Astrocyte (in vitro differentiated cells and primary cell): ENCODE measurements around the gene ALPG. TPM values are rescaled to one million over a fixed set of nuclear protein-coding genes. Genes with fewer than 3 reads are reported as not detected.

Source experiments
- DNase-seq: peaks from one replicate; pipeline ENCODE4 v3.0.0-alpha.2; 2010; ENCODE audit warnings: low read depth
- FAIRE-seq: peaks from 2 replicates; lab custom pipeline; 2011; peaks lifted over from hg19 to GRCh38; lab: Jason Lieb, UNC
- H2AFZ ChIP-seq: 2 replicates; pipeline ENCODE4 v1.6.0; 2012; ENCODE audit warnings: low read depth, low read length, inconsistent platforms
- H3K27ac ChIP-seq: 2 replicates; pipeline ENCODE4 v1.5.1; 2011; ENCODE audit warnings: low read depth, low read length, inconsistent platforms
- H3K27me3 ChIP-seq: 2 replicates; pipeline ENCODE4 v1.6.0; 2011; ENCODE audit warnings: low read length, inconsistent platforms; ENCODE audit not compliant: insufficient read depth
- H3K36me3 ChIP-seq: 2 replicates; pipeline ENCODE4 v1.5.1; 2011; ENCODE audit warnings: low read length, inconsistent platforms; ENCODE audit not compliant: insufficient read depth
- H3K4me1 ChIP-seq: 2 replicates; pipeline ENCODE4 v1.5.1; 2011; ENCODE audit warnings: low read length, inconsistent platforms; ENCODE audit not compliant: insufficient read depth
- H3K4me2 ChIP-seq: 2 replicates; pipeline ENCODE4 v1.6.0; 2012; ENCODE audit warnings: low read length, inconsistent platforms
- H3K4me3 ChIP-seq: 2 replicates; pipeline ENCODE4 v1.5.1; 2011; ENCODE audit warnings: low read depth, mild to moderate bottlenecking, low read length, inconsistent platforms; ENCODE audit not compliant: insufficient read depth
- H3K79me2 ChIP-seq: 2 replicates; pipeline ENCODE4 v1.6.0; 2012; ENCODE audit warnings: mild to moderate bottlenecking, low read length, inconsistent platforms; ENCODE audit not compliant: insufficient read depth
- H3K9ac ChIP-seq: 2 replicates; pipeline ENCODE4 v1.6.0; 2012; ENCODE audit warnings: mild to moderate bottlenecking, low read length, inconsistent platforms
- H3K9me3 ChIP-seq: 2 replicates; pipeline ENCODE4 v1.5.1; 2012; ENCODE audit warnings: low read depth, mild to moderate bottlenecking, low read length, inconsistent platforms; ENCODE audit not compliant: insufficient read depth
- H4K20me1 ChIP-seq: 2 replicates; pipeline ENCODE4 v1.6.0; 2012; ENCODE audit warnings: low read length, inconsistent platforms; ENCODE audit not compliant: insufficient read depth
- H3K27ac Mint-ChIP-seq: one replicate; pipeline ENCODE4 v1.8.0; 2021; ENCODE audit warnings: mild to moderate bottlenecking, mixed read lengths; ENCODE audit not compliant: unreplicated experiment
- H3K27me3 Mint-ChIP-seq: one replicate; pipeline ENCODE4 v1.8.0; 2021; ENCODE audit warnings: low read depth, mixed read lengths; ENCODE audit not compliant: unreplicated experiment
- H3K36me3 Mint-ChIP-seq: one replicate; pipeline ENCODE4 v1.8.0; 2021; ENCODE audit warnings: low read depth, mixed read lengths; ENCODE audit not compliant: unreplicated experiment
- H3K4me1 Mint-ChIP-seq: one replicate; pipeline ENCODE4 v1.8.0; 2021; ENCODE audit warnings: low read depth, mixed read lengths; ENCODE audit not compliant: unreplicated experiment
- H3K4me3 Mint-ChIP-seq: one replicate; pipeline ENCODE4 v1.8.0; 2021; ENCODE audit warnings: mild to moderate bottlenecking, moderate library complexity, mixed read lengths; ENCODE audit not compliant: unreplicated experiment
- H3K9me3 Mint-ChIP-seq: one replicate; pipeline ENCODE4 v1.8.0; 2021; ENCODE audit warnings: mild to moderate bottlenecking, mixed read lengths; ENCODE audit not compliant: unreplicated experiment
- EZH2 ChIP-seq: IDR thresholded peaks from 2 replicates; pipeline ENCODE4 v1.6.1; 2012; ENCODE audit warnings: mild to moderate bottlenecking, low read length, inconsistent platforms; ENCODE audit not compliant: insufficient read depth
- total RNA-seq: library from RNA; stranded (reverse); gene quantifications from 2 replicates; pipeline ENCODE4 v1.2.1, GENCODE V29; 2021
- TF ChIP-seq, protein P1 (sequence below): IDR thresholded peaks from 2 replicates; pipeline ENCODE4 v1.5.1; 2011; ENCODE audit warnings: low read depth, mild to moderate bottlenecking, inconsistent platforms, low read length, moderate library complexity; ENCODE audit not compliant: insufficient read depth

ALPG gene
- total RNA-seq, 1 donor from 2014 or later: 0.27 TPM

DNA sequence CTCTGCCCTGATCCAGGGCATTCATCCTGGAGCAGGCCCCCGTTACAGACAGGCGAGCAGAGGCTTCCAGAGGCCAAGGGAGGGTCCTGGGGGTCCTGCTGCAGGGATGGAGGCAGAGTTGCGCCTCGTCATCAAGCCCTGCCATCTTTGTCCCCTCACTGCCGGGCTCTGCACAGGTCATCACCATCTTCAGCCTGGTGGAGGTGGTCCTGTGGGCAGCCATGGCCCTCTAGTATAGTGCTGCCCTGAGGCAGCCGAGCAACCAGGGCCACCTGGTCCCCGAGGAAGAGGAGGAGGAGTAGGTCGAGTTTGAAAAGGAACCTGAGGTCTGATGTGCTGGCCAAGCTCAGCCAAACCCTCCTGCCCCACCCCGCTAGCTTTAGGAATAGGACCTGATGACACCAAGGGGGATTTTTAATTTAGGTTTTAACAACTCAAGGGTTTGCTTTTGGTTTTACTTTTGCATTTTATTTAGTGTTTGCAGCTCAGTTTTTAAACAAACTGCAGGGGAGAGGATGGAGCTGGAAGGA lies 40.5 kb downstream of the ALPG start:
- H3K4me3 ChIP-seq: no peak overlapping the region
- no peak overlapping the region for H3K4me3 Mint-ChIP-seq
- peaks cover 2% of the 10 kb centered on the region for H3K27me3 ChIP-seq
- no peak for FAIRE-seq
- no peak overlapping the region for H2AFZ ChIP-seq
- H3K27me3 Mint-ChIP-seq: peaks cover 17% of the 10 kb centered on the region
- no peaks in the 10 kb centered on the region for H3K79me2 ChIP-seq
- TF ChIP-seq, protein P1, sequence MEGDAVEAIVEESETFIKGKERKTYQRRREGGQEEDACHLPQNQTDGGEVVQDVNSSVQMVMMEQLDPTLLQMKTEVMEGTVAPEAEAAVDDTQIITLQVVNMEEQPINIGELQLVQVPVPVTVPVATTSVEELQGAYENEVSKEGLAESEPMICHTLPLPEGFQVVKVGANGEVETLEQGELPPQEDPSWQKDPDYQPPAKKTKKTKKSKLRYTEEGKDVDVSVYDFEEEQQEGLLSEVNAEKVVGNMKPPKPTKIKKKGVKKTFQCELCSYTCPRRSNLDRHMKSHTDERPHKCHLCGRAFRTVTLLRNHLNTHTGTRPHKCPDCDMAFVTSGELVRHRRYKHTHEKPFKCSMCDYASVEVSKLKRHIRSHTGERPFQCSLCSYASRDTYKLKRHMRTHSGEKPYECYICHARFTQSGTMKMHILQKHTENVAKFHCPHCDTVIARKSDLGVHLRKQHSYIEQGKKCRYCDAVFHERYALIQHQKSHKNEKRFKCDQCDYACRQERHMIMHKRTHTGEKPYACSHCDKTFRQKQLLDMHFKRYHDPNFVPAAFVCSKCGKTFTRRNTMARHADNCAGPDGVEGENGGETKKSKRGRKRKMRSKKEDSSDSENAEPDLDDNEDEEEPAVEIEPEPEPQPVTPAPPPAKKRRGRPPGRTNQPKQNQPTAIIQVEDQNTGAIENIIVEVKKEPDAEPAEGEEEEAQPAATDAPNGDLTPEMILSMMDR: no peak
- TF ChIP-seq EZH2: no peak
- no peak overlapping the region for H3K9ac ChIP-seq
- H3K36me3 Mint-ChIP-seq: no peaks in the 10 kb centered on the region
- H3K27ac Mint-ChIP-seq: no peak overlapping the region
- peaks cover 4% of the 10 kb centered on the region for H3K4me1 Mint-ChIP-seq
- no peaks in the 10 kb centered on the region for H3K36me3 ChIP-seq
- no peaks in the 10 kb centered on the region for H3K9me3 ChIP-seq
- H3K4me1 ChIP-seq: no peaks in the 10 kb centered on the region
- H4K20me1 ChIP-seq: no peaks in the 10 kb centered on the region
- H3K9me3 Mint-ChIP-seq: no peaks in the 10 kb centered on the region
- no peak overlapping the region for H3K4me2 ChIP-seq
- no peak for DNase-seq
- H3K27ac ChIP-seq: no peak overlapping the region

DNA sequence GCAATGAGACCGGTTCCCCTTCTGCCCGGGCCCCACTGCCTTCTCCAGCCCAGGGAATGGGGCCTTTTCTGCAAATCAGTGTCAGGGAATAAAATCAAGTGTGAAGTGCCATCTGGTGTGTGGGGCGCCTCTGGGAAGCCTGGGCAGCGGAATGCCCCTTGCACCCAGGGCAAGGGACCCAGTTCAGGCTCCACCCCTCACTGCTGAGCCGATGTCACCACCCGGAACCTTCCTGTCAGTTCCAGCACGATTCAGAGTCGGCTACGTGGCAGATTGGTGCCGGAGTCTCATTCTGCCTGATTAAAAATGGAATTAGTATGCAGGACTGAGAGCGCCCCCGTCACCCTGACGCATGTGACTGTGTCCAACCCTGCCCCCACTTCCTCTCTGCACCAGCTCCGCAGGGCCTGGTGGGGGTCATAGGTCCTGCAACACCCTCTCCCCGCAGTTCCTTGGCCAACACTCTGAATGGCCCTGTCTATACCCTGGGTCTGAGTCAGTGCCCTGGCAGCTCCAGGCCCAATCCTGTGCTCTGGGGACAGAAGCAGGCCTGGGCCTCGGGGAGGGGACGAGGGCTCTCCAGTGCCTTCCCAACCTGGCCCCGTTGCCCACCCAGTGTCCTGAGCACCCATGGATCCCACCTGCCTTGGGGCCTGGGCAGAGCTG lies 41.1 kb downstream of the ALPG start:
- no peak for FAIRE-seq
- no peak overlapping the region for H3K4me3 ChIP-seq
- H2AFZ ChIP-seq: peak overlapping the region; percentile 34
- H3K27ac ChIP-seq: no peak overlapping the region
- Mint-ChIP-seq H3K27me3 (peaks cover 20% of the 10 kb centered on the region), H3K27ac (no peak overlapping the region), H3K9me3 (no peaks in the 10 kb centered on the region), H3K4me3 (no peak overlapping the region), H3K4me1 (peaks cover 4% of the 10 kb centered on the region), H3K36me3 (no peaks in the 10 kb centered on the region)
- H3K27me3 ChIP-seq: peaks cover 2% of the 10 kb centered on the region
- H3K9me3 ChIP-seq: no peaks in the 10 kb centered on the region
- H3K4me1 ChIP-seq: no peaks in the 10 kb centered on the region
- no peaks in the 10 kb centered on the region for H4K20me1 ChIP-seq
- H3K79me2 ChIP-seq: no peaks in the 10 kb centered on the region
- H3K9ac ChIP-seq: no peak overlapping the region
- no peaks in the 10 kb centered on the region for H3K36me3 ChIP-seq
- no peak for TF ChIP-seq EZH2
- TF ChIP-seq, protein P1: no peak
- DNase-seq: no peak
- H3K4me2 ChIP-seq: no peak overlapping the region

DNA sequence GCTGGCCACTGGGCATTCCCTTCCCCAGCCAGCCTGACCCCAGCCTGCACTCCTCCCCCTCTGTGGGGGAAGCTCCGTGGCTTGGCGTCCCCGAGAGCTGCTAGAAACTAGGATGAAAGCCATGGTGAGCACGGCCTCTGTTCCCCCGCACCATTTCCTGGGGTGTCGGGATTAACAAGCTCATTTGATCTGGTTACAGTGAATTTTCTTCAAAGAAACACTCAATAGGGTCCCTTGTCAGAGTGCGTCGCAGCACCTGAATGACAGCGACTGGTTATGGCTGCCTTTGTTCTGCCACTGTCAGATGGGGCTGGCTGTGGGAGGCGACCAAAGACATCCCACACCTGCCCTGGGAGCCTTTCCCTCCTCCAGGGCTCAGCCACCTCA lies 41.7 kb downstream of the ALPG start:
- H3K9me3 Mint-ChIP-seq: no peaks in the 10 kb centered on the region
- Histone ChIP-seq H3K79me2 (no peaks in the 10 kb centered on the region), H3K4me1 (no peaks in the 10 kb centered on the region), H3K4me2 (no peak overlapping the region), H3K36me3 (no peaks in the 10 kb centered on the region), H4K20me1 (no peaks in the 10 kb centered on the region), H3K27me3 (peaks cover 5% of the 10 kb centered on the region), H3K4me3 (no peak overlapping the region), H2AFZ (no peak overlapping the region), H3K27ac (no peak overlapping the region), H3K9me3 (no peaks in the 10 kb centered on the region), H3K9ac (no peak overlapping the region)
- H3K36me3 Mint-ChIP-seq: no peaks in the 10 kb centered on the region
- TF ChIP-seq, protein P1: no peak
- TF ChIP-seq EZH2: no peak
- FAIRE-seq (no peak), DNase-seq (no peak)
- H3K4me1 Mint-ChIP-seq: peaks cover 4% of the 10 kb centered on the region
- H3K27me3 Mint-ChIP-seq: peaks cover 26% of the 10 kb centered on the region
- no peak overlapping the region for H3K27ac Mint-ChIP-seq
- H3K4me3 Mint-ChIP-seq: no peak overlapping the region
